GM21515 (cell line): Measurements from ENCODE around the gene MEIOC.
"Not testable (repeated sequence)": the region's sequence is repeated elsewhere in the genome, so short reads cannot be mapped to it uniquely, and the experiment has no call there.

ENCODE experiments used
- ATAC-seq: cut with Tn5 transposase; IDR thresholded peaks from one replicate; pipeline ENCODE4 v1.9.1; 2021; ENCODE audit not compliant: unreplicated experiment

MEIOC gene

DNA sequence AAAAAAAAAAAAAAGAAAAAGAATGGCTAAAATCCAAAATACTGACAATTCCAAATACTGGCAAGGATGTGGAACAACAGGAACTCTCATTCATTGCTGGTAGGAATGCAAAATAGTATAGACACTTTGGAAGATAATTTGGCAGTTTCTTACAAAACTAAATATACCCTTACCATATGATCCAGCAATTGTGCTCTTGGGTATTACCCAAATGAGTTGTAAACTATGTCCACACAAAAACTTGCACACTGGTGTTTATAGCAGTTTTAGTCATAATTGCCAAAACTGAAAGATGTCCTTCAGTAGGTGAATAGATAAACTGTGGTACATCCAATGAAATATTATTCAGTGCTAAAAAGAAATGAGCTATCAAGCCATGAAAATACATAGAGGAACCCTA lies 8.5 kb upstream of the MEIOC start:
- ATAC-seq, result no peak

DNA sequence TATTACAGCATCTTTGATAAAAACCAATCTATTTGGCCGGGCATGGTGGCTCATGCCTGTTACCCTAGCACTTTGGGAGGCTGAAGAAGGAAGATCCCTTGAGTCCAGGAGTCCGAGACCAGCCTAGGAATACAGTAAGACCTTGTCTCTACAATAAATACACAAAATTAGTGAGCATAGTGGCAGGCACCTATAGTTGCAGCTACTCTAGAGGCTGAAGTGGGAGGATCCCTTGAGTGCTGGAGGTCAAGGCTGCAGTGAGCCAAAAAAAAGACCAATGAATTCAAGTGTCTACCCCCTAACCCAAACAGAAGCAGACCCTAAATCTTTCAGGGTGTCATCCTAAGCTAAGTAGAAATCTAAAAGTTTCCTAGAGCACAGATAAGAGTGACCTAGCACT lies 7.3 kb upstream of the MEIOC start:
- ATAC-seq, result no peak

DNA sequence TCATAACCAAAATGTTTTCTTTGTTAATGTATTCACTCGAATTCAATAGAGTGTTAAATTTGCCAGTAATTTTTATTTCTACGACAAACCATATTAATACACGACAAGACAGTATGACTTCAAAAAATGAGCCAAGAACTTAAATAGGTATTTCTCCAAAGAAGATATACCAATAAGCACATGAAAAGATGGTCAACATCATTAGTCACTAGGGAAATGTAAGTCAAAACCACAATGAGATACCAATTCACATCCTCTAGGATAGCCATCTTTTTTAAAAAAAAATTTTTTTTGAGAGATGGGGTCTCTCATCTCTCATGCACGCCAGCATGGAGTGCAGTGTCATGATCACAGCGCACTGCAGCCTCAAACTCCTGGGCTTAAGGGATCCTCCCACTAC lies 5.0 kb upstream of the MEIOC start:
- no peak for ATAC-seq

DNA sequence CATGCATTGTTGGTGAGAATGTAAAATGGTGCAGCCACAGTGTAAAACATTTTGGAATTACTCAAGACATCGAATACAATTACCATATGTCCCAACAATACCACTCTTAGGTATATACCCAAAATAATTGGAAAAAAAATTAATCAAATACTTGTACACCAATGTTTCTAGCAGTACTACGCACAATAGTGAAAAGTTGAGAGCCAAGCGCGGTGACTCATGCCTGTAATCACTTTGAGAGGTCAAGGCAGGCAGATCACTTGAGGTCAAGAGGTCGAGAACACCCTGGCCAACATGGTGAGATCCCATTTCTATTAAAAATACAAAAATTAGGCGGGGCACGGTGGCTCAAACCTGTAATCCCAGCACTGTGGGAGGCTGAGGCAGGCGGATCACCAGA lies 3.5 kb upstream of the MEIOC start:
- ATAC-seq, result no peak

DNA sequence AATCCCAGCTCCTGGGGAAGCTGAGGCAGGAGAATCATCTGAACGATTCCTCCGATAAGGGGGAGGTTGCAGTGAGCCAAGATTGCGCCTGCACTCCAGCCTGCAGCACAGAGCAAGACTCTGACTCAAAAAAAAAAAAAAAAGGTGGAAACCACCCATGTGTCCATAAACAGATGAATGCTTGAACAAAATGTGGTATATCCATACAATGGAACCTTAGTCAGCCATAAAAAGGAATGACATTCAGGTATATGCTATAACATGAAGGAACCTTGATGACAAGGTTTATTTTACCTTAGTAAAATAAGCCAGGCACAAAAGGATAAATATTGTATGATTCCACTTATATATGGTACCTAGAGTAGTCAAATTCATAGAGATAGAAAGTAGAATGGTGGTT lies 2.9 kb upstream of the MEIOC start:
- no peak for ATAC-seq

DNA sequence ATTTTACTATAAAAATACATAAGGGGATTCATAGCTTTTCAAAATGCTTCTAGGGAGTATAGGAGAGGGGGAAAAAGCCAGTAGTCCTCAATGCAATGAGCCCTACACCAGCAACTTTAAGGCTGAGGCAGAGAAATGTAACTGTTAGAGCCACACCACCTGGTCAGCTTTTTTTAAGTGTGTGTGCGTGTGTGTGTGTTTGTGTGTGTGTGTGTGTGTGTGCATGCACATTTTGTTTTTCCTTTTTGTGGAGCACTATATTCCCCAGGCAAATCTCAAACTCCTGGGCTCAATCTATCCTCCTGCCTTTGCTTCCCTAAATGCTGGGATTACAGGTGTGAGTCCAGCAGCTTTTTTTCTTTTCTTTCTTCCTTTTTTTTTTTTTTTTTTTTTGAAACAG lies 2.3 kb upstream of the MEIOC start:
- ATAC-seq, result no peak

DNA sequence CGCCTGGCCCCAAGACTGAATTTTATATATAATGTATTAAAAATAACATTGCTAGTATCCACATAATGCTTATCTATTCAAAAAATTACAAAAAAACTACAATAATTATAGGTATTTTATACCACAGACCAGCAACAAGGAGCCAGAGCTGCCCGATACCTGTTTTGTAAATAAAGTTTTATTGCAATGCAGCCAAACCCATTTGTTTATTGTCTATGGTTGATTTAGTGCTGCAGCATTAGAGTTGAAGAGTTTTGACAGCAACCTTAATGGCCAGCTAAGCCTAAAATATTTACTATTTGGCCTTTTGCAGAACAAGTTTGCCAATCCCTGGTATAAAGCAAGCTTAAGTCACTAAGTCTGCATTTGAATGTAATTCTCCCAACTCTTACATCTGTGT lies 5.6 kb downstream of the MEIOC start:
- no peak for ATAC-seq

DNA sequence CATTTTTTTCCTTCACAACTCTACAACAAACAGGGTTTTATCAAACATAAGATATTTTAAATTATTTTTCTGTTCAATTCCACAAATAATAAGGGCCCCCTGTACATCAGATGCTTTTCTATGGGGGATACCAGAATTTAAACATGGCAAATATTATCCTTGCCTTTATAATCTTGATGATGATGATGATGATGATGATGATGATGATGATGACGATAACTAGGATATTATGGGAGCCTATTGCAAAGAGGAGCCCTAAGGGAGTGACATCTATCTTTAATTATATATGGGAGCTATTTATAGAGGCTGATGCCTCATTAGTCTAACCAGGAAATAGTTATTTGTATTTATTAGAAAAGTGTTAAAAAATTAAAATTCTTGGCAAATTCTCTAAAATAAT lies 6.8 kb downstream of the MEIOC start:
- no peak for ATAC-seq

DNA sequence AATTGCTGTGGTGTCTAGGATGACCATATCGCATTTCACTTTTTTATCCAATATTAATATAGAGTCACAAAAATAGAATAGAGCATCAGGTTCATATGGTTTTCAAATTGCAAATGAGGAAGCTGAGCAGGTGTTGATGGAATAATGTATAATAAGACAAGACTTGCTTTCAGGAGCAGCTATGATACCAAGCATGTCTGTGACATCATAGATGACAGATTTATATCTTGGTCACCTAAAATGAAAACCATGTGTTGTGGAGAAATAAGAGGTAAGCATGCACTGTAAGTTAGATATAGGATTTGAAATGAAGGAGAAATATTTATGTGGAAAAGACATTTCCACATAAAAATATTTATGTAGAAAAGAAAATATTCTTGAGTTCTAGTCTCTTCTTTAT lies 8.6 kb downstream of the MEIOC start:
- no peak for ATAC-seq

DNA sequence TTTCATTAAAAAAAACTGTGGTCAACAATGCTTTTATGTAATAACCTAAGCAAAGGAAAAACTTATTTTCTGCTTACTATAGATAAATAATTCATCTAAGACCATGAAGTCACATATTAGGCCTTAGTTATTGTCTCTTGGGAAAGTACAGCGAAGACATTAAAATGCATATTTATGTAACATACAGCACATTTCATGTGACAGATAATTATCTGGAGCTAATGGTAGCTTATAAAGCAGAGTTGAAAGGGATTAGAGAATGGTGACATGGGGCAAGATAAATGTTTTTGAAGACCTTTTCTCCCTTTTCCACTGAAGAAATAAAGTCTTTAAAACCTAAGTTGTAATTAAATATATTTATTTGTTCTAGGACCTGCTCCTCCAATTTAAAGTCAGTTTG lies 9.7 kb downstream of the MEIOC start:
- no peak for ATAC-seq

DNA sequence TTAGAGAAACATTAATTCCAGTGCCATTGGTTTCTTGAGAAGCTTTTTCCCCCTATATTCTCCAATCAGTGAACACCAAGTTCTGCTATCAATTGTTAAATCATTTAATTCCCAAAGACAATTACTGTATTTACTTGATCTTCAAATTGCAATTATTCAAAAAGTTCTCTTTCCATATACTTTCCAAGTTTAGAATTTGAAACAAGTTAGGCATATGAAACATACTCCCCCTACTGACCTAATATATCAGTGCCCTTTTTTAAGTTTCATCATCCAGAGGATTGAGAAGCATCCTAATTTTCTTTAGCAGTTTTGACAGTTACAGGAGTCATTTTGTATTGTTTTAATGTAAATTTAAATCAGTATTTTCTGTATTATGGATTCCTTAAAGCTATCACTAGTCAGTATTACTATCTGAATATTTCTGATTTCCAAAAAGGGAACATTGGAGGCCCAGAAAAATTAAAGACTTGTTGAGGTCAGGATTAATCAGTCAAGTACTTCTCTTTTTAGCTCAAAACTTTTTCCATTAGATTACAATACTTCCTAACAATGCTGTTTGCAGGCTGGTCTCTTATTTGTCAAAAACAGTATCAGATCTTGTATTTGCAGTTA lies 16.3 kb downstream of the MEIOC start:
- no peak for ATAC-seq

DNA sequence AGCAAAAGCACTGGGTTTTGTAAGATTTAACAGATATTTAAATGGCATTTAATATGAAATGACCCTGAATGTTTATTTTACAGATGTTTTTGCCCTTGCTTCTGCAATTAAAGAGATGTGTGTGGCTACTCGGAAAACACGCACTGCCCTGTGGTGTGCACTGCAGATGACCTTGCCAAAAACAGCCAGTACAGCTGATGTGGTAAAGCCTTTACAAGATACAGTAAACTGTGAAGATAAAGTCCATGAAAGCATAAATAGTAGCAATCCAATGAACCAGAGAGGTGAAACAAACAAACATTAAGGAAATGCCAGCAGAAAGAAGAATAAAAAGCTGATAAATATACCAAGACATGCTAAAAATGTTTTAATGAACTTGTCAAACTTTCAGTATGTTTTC lies 17.6 kb downstream of the MEIOC start:
- ATAC-seq, result no peak

DNA sequence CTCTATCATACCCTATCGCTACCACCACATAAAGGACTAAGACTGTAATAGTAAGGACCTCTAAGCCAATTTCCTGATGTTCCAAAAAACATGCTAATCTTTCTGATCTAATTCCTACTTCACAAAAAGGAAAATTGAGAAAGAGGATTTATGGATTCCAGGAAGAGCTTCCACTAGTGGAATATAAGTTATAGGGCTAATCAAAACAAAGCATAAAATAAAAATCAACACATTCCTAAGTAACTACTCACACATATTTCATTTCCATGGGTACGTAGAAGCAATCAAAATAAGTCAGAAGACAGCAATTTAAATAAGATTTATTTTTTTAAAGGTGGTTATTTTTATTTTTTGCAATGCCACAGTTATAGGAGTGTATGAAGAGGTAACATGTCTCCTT lies 20.9 kb downstream of the MEIOC start:
- no peak for ATAC-seq

DNA sequence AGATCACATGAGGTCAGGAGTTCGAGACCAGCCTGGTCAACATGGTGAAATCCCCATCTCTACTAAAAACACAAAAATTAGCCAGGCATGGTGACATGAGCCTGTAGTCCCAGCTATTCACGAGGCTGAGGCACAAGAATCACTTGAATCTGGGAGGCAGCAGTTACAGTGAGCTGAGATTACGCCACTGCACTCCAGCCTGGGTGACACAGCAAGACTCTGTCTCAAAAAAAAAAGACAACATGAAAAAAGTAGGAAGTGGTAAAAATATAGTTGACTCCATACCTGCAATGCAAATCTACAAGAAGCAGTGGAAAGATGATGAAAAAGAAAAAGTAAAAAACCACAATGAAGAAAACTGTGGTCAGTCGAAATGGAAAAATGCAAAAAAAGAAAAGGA lies 27.0 kb downstream of the MEIOC start:
- ATAC-seq, result not testable (repeated sequence)

DNA sequence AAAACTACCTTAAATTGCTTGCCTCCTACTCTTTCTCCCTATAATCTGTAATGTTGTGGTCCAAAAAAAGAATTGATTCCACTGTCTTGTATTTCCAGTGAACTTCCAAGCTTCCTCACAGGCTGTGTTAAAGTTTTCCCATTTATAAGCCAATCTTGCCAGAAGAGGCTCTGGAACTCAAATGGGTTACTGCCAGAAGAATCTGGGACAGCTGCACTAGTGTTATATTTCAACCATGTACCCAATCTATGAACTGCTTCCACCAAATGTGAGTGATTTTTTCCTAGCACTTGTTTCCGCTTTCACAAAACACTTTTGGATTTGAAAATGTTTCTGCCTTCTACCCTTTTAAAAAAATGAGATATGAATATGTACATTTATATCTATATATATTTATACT lies 31.5 kb downstream of the MEIOC start:
- ATAC-seq, result no peak

DNA sequence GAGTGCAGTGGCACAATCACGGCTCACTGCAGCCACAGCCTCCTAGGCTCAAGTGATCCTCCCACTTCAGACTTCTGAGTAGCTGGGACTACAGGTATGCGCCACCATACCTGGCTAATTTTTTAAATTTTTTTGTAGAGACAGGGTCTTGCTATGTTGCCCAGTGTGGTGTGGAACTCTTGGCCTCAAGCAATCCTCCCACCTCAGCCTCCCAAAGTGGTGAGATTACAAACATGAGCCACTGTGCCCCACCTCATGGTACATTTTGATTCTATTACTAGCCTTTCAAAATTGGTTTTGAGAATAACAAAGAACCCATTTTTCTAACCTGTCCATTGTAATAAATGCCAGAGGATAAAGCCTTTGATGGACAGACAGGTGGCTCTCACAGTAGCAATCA lies 31.9 kb downstream of the MEIOC start:
- ATAC-seq, result no peak

DNA sequence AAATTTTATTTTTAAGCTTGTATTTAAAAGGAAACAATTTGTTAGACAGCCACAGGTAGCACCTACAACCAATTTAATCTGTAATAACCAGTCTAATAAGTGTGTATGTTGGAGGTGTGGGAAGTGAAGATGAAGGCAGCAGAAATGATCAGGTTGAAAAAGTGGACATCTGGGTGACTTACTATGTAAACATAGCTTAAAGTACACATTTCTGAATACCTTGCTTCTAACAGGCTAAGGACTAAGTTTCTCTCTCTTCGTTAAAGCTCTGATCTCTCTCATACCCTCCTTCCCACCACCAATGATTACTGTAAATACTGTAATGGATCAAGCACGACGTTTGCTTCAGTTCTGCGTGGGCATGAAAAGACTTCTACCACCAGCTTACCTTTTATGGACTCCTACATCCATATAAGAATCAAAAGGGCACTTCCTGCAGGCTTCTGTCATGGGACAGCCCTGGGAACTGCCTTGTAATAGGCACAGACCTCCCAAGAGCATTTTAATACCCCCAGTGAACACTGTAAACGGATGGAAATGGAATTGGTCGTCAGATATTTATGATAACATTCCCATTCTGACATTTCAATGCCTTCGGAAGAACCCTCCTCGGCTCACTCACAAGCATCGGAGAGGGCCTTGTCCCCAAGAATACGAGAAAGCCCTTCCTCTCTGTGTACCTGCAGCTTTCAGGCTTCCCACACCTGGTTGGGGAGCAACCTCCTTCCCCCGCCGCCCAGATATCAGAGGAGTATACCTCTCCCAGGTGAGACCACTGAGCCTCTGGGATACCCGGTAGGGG lies 32.6 kb downstream of the MEIOC start:
- ATAC-seq, result no peak

DNA sequence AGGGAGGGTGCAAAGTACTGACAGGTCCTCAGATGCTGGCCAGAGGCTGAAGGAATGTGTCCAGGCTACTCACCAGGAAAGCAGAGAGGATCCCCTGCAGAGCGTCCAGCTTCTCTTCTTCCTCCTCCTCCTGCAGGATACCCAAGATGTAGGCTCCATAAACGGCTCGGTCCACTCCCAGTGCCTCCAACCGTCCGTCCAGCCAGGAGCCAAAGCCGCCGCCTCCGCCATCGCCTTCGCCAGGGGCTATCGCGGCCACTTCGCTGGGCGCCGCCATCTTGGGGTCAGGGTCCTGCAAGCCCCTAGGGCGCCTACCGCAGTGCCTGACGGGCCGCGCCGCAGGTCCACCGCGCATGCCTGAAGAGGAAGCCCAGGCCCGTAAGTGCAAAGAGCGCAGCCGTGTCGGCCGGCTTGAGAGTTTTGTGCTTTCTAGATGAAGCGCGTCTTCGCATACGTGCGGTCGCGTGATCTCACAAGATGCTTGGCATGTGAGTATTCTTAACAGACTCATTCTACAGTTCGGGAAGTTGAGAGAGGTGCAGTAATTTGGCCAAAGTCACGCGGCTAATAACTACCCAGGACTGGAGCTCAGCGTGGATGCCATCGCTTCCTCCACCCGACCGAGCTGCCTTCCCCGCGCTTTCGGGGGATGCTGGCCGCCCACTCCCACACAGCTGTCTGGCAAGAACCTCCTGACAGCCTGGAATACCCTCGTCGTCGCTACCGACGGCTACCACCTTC lies 33.4 kb downstream of the MEIOC start, which contains the start of gene CCDC43:
Gene CCDC43 (minus strand): TSS at position 300 of the 741 bp plus-strand sequence. CDS start 23 bp downstream, at position 277.
- peak; percentile 87 for ATAC-seq

DNA sequence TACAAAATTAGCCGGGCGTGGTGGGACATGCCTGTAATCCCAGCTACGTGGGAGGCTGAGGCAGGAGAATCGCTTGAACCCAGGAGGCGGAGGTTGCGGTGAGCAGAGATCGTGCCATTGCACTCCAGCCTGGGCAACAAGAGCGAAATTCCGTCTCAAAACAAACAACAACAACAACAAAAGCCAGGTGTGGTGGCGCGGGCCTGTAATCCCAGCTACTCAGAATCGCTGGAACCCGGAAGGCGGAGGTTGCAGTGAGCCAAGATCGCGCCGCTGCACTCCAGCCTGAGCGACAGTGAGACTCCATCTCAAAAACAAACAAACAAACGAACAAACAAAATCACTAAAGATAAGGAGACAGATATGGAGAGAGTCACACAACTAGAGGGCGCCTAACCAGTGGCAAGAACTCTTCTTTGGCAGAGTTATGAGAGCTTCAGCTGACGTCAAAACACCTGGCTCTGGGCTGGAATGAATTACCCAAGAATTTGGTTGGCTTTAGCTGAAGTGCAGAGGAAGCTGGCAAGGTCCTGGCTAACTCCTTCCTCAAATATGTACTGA lies 34.6 kb downstream of the MEIOC start:
- ATAC-seq, result not testable (repeated sequence)

DNA sequence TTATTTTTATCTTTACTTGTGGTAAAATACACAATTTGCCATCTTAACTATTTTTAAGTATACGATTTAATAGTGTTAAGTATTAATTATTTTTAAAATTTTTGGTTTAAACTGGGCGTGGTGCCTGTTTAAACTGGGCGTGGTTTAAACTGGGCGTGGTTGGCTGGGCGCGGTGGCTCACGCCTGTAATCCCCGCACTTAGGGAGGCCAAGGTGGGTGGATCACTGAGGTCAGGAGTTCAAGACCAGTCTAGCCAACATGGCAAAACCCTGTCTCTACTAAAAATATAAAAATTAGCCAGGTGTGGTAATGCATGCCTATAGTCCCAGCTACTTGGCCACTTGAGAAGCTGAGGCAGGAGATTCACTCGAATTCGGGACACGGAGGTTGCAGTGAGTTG lies 37.3 kb downstream of the MEIOC start:
- ATAC-seq, result no peak

DNA sequence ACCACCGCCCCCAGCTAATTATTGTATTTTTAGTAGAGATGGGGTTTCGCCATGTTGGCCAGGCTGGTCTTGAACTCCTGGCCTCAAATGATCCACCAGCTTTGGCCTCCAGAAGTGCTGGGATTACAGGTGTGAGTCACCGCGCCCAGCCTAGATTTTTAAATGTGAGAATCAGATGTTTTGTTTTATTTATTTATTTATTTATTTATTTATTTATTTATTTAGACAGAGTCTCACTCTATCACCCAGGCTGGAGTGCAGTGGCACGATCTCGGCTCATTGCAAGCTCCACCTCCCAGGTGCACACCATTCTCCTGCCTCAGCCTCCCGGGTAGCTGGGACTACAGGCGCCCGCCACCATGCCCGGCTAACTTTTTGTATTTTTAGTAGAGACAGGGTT lies 44.0 kb downstream of the MEIOC start:
- not testable (repeated sequence) for ATAC-seq
